ENCODE measurements around the gene BTBD16.

DNA sequence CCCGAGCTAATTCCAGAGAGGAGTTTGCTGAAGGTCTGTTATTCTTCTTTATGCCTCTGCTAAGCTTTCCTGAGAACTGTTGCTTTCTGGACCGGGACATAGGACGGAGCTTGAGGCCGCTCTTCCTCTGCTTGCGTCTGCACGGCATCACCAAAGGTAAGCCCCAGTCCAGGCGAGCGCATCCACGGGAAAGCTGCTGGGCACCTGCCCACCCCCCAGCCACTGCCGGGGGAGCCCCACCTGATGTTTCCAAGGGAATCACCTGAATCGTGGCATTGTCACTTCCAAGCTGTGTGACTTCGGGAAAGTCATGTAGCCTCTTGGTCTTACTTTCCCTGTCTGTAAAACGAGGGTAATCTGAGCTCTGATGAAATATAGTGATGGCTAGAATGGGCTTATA lies 58.3 kb downstream of the BTBD16 start:
- TF ChIP-seq, protein P1, sequence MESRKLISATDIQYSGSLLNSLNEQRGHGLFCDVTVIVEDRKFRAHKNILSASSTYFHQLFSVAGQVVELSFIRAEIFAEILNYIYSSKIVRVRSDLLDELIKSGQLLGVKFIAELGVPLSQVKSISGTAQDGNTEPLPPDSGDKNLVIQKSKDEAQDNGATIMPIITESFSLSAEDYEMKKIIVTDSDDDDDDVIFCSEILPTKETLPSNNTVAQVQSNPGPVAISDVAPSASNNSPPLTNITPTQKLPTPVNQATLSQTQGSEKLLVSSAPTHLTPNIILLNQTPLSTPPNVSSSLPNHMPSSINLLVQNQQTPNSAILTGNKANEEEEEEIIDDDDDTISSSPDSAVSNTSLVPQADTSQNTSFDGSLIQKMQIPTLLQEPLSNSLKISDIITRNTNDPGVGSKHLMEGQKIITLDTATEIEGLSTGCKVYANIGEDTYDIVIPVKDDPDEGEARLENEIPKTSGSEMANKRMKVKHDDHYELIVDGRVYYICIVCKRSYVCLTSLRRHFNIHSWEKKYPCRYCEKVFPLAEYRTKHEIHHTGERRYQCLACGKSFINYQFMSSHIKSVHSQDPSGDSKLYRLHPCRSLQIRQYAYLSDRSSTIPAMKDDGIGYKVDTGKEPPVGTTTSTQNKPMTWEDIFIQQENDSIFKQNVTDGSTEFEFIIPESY (IDR thresholded peaks at IDR 0.05) = no peak
- no peak for TF ChIP-seq SMC3 (IDR thresholded peaks at IDR 0.05; ENCODE audit: borderline replicate concordance, low read length)
- no peak for TF ChIP-seq MXI1 (IDR thresholded peaks at IDR 0.05; ENCODE audit: low read depth, low read length)
- TF ChIP-seq, protein P2, sequence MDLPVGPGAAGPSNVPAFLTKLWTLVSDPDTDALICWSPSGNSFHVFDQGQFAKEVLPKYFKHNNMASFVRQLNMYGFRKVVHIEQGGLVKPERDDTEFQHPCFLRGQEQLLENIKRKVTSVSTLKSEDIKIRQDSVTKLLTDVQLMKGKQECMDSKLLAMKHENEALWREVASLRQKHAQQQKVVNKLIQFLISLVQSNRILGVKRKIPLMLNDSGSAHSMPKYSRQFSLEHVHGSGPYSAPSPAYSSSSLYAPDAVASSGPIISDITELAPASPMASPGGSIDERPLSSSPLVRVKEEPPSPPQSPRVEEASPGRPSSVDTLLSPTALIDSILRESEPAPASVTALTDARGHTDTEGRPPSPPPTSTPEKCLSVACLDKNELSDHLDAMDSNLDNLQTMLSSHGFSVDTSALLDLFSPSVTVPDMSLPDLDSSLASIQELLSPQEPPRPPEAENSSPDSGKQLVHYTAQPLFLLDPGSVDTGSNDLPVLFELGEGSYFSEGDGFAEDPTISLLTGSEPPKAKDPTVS (IDR thresholded peaks at IDR 0.05; ENCODE audit: low read depth, low read length) = no peak
- TF ChIP-seq, protein P3, sequence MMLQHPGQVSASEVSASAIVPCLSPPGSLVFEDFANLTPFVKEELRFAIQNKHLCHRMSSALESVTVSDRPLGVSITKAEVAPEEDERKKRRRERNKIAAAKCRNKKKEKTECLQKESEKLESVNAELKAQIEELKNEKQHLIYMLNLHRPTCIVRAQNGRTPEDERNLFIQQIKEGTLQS (IDR thresholded peaks at IDR 0.05; ENCODE audit: borderline replicate concordance, extremely low read depth, low read depth, low read length) = no peak
- TF ChIP-seq, protein P4, sequence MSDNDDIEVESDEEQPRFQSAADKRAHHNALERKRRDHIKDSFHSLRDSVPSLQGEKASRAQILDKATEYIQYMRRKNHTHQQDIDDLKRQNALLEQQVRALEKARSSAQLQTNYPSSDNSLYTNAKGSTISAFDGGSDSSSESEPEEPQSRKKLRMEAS (IDR thresholded peaks at IDR 0.05; ENCODE audit: low read depth, low read length) = no peak
- no peak for TF ChIP-seq POLR2AphosphoS2 (IDR thresholded peaks at IDR 0.05; ENCODE audit: low read depth, low read length)
- TF ChIP-seq CEBPB (IDR thresholded peaks at IDR 0.05; ENCODE audit: borderline replicate concordance in 1 of 2, low read depth in 2 of 2, low read length in 2 of 2) = no peak
- TF ChIP-seq HDAC2 (IDR thresholded peaks at IDR 0.05) = no peak
- no peak for TF ChIP-seq RAD21 (IDR thresholded peaks at IDR 0.05; ENCODE audit: insufficient read depth, low read depth, low read length)
- TF ChIP-seq, protein P5, sequence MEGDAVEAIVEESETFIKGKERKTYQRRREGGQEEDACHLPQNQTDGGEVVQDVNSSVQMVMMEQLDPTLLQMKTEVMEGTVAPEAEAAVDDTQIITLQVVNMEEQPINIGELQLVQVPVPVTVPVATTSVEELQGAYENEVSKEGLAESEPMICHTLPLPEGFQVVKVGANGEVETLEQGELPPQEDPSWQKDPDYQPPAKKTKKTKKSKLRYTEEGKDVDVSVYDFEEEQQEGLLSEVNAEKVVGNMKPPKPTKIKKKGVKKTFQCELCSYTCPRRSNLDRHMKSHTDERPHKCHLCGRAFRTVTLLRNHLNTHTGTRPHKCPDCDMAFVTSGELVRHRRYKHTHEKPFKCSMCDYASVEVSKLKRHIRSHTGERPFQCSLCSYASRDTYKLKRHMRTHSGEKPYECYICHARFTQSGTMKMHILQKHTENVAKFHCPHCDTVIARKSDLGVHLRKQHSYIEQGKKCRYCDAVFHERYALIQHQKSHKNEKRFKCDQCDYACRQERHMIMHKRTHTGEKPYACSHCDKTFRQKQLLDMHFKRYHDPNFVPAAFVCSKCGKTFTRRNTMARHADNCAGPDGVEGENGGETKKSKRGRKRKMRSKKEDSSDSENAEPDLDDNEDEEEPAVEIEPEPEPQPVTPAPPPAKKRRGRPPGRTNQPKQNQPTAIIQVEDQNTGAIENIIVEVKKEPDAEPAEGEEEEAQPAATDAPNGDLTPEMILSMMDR (IDR thresholded peaks at IDR 0.05 in 2 of 3, conservative IDR thresholded peaks at IDR 0.05 in 1 of 3; ENCODE audit: control insufficient read depth in 2 of 3, extremely low read depth in 1 of 3, insufficient read depth in 1 of 3, low read depth in 3 of 3, low read length in 3 of 3) = no peak
- no peak for TF ChIP-seq POLR2AphosphoS5 (IDR thresholded peaks at IDR 0.05; ENCODE audit: low read length)
